Breast epithelium (tissue), 3 donors: ENCODE data around the gene LCLAT1.

Experiments
- CTCF ChIP-seq, 3 donors: fragments of 450-650 bp; IDR thresholded peaks; one replicate each; pipeline ENCODE4 v1.5.1; 2016 to 2017; ENCODE audit warnings: antibody characterized with exemption in 3 of 3, mild to moderate bottlenecking in 3 of 3, moderate library complexity in 3 of 3
- POLR2A ChIP-seq: fragments of 450-650 bp; IDR thresholded peaks from one replicate; pipeline ENCODE4 v1.6.1; 2016; ENCODE audit warnings: antibody characterized with exemption, mild to moderate bottlenecking, moderate library complexity
- POLR2AphosphoS5 ChIP-seq, 3 donors: sonication (generic); formaldehyde crosslinking; IDR thresholded peaks; one replicate each; pipeline ENCODE4 v1.6.1; 2017; ENCODE audit warnings: antibody characterized with exemption in 3 of 3

GRCh38 chr2:30683236-30683956, 236.3 kb downstream of the LCLAT1 start:
- TF ChIP-seq CTCF (IDR thresholded peaks at IDR 0.05) (no peak), POLR2A (no peak), POLR2AphosphoS5 (IDR thresholded peaks at IDR 0.05) (no peak)
